DOHH2 (cell line): ENCODE data around the gene MRPL38.

Experiments used
- CTCF ChIP-seq: fragments of 200-600 bp; sonication (generic); IDR thresholded peaks from one replicate; pipeline ENCODE4 v1.5.1; 2014; ENCODE audit warnings: antibody characterized with exemption, mild to moderate bottlenecking, low read depth, low read length; ENCODE audit not compliant: poor library complexity, severe bottlenecking
- EZH2phosphoT487 ChIP-seq: fragments of 200-600 bp; sonication (generic); IDR thresholded peaks from 2 replicates; pipeline ENCODE4 v1.6.1; 2017; ENCODE audit warnings: borderline replicate concordance, mild to moderate bottlenecking, antibody characterized with exemption, low read length, moderate library complexity, mixed read lengths

GRCh38 chr17:75913537-75914210 lies 9.0 kb upstream of the MRPL38 start:
- TF ChIP-seq CTCF (no peak), EZH2phosphoT487 (no peak)
